H9 (cell line): ENCODE measurements around the gene NFKB1. TPM values are rescaled to one million over a fixed set of nuclear protein-coding genes. Genes with fewer than 3 reads are reported as not detected.

Experiments
- DNase-seq: peaks from one replicate; pipeline ENCODE4 v3.0.0-alpha.2; 2017
- H2AFZ ChIP-seq: one replicate; pipeline ENCODE4 v1.6.1; 2013; ENCODE audit warnings: mild to moderate bottlenecking, low read length, control low read depth, moderate library complexity
- H2AK5ac ChIP-seq: 2 replicates; pipeline ENCODE4 v1.6.1; 2013; ENCODE audit warnings: low read length, control low read depth, mixed read lengths; ENCODE audit not compliant: insufficient read length
- H2BK120ac ChIP-seq: one replicate; pipeline ENCODE4 v1.6.1; 2013; ENCODE audit warnings: low read depth, mild to moderate bottlenecking, low read length, control low read depth, inconsistent platforms; ENCODE audit not compliant: poor library complexity, severe bottlenecking
- H2BK12ac ChIP-seq: 2 replicates; pipeline ENCODE4 v1.6.1; 2013; ENCODE audit warnings: low read length, control low read depth, mixed read lengths, low read depth; ENCODE audit not compliant: insufficient read length
- H2BK15ac ChIP-seq: 2 replicates; pipeline ENCODE4 v1.6.1; 2013; ENCODE audit warnings: low read depth, low read length, control low read depth
- H2BK20ac ChIP-seq: one replicate; pipeline ENCODE4 v1.6.1; 2013; ENCODE audit warnings: low read depth, mild to moderate bottlenecking, low read length, control low read depth, inconsistent platforms; ENCODE audit not compliant: poor library complexity, severe bottlenecking
- H2BK5ac ChIP-seq: 2 replicates; pipeline ENCODE4 v1.6.1; 2013; ENCODE audit warnings: low read length, control low read depth, mixed read lengths; ENCODE audit not compliant: insufficient read length
- H3K14ac ChIP-seq: 2 replicates; pipeline ENCODE4 v1.6.1; 2013; ENCODE audit warnings: low read length, control low read depth; ENCODE audit not compliant: insufficient read depth
- H3K18ac ChIP-seq: 2 replicates; pipeline ENCODE4 v1.6.1; 2013; ENCODE audit warnings: low read depth, mild to moderate bottlenecking, mixed read lengths, low read length, control low read depth; ENCODE audit not compliant: insufficient read length
- H3K23ac ChIP-seq: 2 replicates; pipeline ENCODE4 v1.6.1; 2013; ENCODE audit warnings: low read length, control low read depth, mixed read lengths, low read depth; ENCODE audit not compliant: insufficient read length
- H3K23me2 ChIP-seq: 2 replicates; pipeline ENCODE4 v1.6.1; 2013; ENCODE audit warnings: low read depth, mild to moderate bottlenecking, mixed read lengths, low read length, control low read depth; ENCODE audit not compliant: insufficient read length, poor library complexity, severe bottlenecking
- H3K27ac ChIP-seq: 2 replicates; pipeline ENCODE4 v1.5.1; 2013; ENCODE audit warnings: low read length, control low read depth, mixed read lengths, low read depth; ENCODE audit not compliant: insufficient read length
- H3K27me3 ChIP-seq: 2 replicates; pipeline ENCODE4 v1.6.1; 2013; ENCODE audit warnings: low read length, control low read depth, inconsistent platforms; ENCODE audit not compliant: insufficient read depth
- H3K4ac ChIP-seq: 2 replicates; pipeline ENCODE4 v1.6.1; 2013; ENCODE audit warnings: low read depth, mild to moderate bottlenecking, control low read depth, inconsistent platforms, low read length, moderate library complexity
- H3K4me1 ChIP-seq: 2 replicates; pipeline ENCODE4 v1.6.1; 2013; ENCODE audit warnings: low read length, control low read depth, inconsistent platforms; ENCODE audit not compliant: insufficient read depth
- H3K4me2 ChIP-seq: 2 replicates; pipeline ENCODE4 v1.6.1; 2013; ENCODE audit warnings: low read length, control low read depth, mixed read lengths; ENCODE audit not compliant: insufficient read length, insufficient read depth
- H3K56ac ChIP-seq: 2 replicates; pipeline ENCODE4 v1.6.1; 2013; ENCODE audit warnings: low read depth, mild to moderate bottlenecking, mixed read lengths, low read length, control low read depth; ENCODE audit not compliant: insufficient read length
- H3K79me1 ChIP-seq: 2 replicates; pipeline ENCODE4 v1.6.1; 2013; ENCODE audit warnings: low read depth, mild to moderate bottlenecking, moderate library complexity, low read length, control low read depth, inconsistent platforms; ENCODE audit not compliant: insufficient read depth, poor library complexity, severe bottlenecking
- H3K79me2 ChIP-seq: 2 replicates; pipeline ENCODE4 v1.6.1; 2013; ENCODE audit warnings: low read length, control low read depth, inconsistent platforms; ENCODE audit not compliant: insufficient read depth
- H3K9ac ChIP-seq: 2 replicates; pipeline ENCODE4 v1.6.1; 2013; ENCODE audit warnings: low read length, control low read depth, mixed read lengths; ENCODE audit not compliant: insufficient read length; ENCODE audit errors: extremely low read depth
- H3K9me3 ChIP-seq: one replicate; pipeline ENCODE4 v1.6.1; 2013; ENCODE audit warnings: low read depth, low read length, inconsistent platforms; ENCODE audit not compliant: control insufficient read depth
- H3T11ph ChIP-seq: one replicate; pipeline ENCODE4 v1.6.1; 2013; ENCODE audit warnings: mild to moderate bottlenecking, low read length, control low read depth, inconsistent platforms
- H4K20me1 ChIP-seq: one replicate; pipeline ENCODE4 v1.6.1; 2013; ENCODE audit not compliant: control insufficient read depth, insufficient read length, insufficient read depth
- H4K5ac ChIP-seq: 2 replicates; pipeline ENCODE4 v1.6.1; 2013; ENCODE audit warnings: low read depth, mild to moderate bottlenecking, mixed read lengths, low read length, control low read depth; ENCODE audit not compliant: insufficient read length
- H4K8ac ChIP-seq: replicated peaks from 2 replicates; pipeline ENCODE4 v1.6.1; 2013; ENCODE audit warnings: low read length, control low read depth, mixed read lengths, low read depth; ENCODE audit not compliant: insufficient read length
- H4K91ac ChIP-seq: 2 replicates; pipeline ENCODE4 v1.6.1; 2013; ENCODE audit warnings: low read depth, mild to moderate bottlenecking, moderate library complexity, mixed read lengths, low read length, control low read depth; ENCODE audit not compliant: insufficient read length
- H3K27ac Mint-ChIP-seq, 3 experiments: 2 replicates in 2 of 3; 3 replicates in 1 of 3; pipeline ENCODE4 v1.8.0; 2020 to 2021; ENCODE audit warnings: mixed read lengths in 3 of 3, mild to moderate bottlenecking in 1 of 3, moderate library complexity in 1 of 3
- H3K27me3 Mint-ChIP-seq: 2 replicates; pipeline ENCODE4 v1.8.0; 2021; ENCODE audit warnings: low read depth, mild to moderate bottlenecking, moderate library complexity, mixed read lengths
- H3K36me3 Mint-ChIP-seq, 3 experiments: 2 replicates in 2 of 3; 3 replicates in 1 of 3; pipeline ENCODE4 v1.8.0; 2020 to 2021; ENCODE audit warnings: low read depth in 3 of 3, mixed read lengths in 3 of 3; ENCODE audit not compliant: insufficient read depth in 1 of 3
- H3K4me1 Mint-ChIP-seq, 2 experiments: 2 replicates each; pipeline ENCODE4 v1.8.0; 2020; ENCODE audit warnings: mixed read lengths in 2 of 2
- H3K4me3 Mint-ChIP-seq, 2 experiments: 2 replicates in 1 of 2; 3 replicates in 1 of 2; pipeline ENCODE4 v1.8.0; 2020 to 2021; ENCODE audit warnings: mild to moderate bottlenecking in 2 of 2, mixed read lengths in 2 of 2, moderate library complexity in 1 of 2
- H3K9me3 Mint-ChIP-seq, 2 experiments: 2 replicates in 1 of 2; 3 replicates in 1 of 2; pipeline ENCODE4 v1.8.0; 2020; ENCODE audit warnings: mild to moderate bottlenecking in 2 of 2, mixed read lengths in 2 of 2, moderate library complexity in 1 of 2
- CTCF ChIP-seq: fragments of 200-600 bp; sonication (generic); conservative IDR thresholded peaks from 3 replicates; pipeline ENCODE4 v1.8.0; 2021; ENCODE audit warnings: antibody characterized with exemption, mild to moderate bottlenecking
- WGBS: extraction: QIAGEN DNeasy Blood & Tissue Kit; methylation state at CpG from one replicate; pipeline ENCODE4 v1.1.7; 2013; ENCODE audit warnings: missing lambda C conversion rate, low lambda C conversion rate, mixed read lengths; ENCODE audit not compliant: insufficient read length; ENCODE audit errors: extremely low coverage; 5-methylcytosine and 5-hydroxymethylcytosine counted together
- total RNA-seq: library from RNA; stranded (reverse); gene quantifications from 2 replicates; pipeline ENCODE4 v1.2.1, GENCODE V29; 2021

Gene NFKB1
- total RNA-seq, 1 experiment from 2014 or later = 5.7 TPM

GRCh38 chr4:102526532-102526931, 25.4 kb downstream of the NFKB1 start:
- Histone ChIP-seq H2BK12ac (no peak overlapping the region), H3K4me2 (no peak overlapping the region), H3K9ac (no peak overlapping the region), H2BK5ac (no peak overlapping the region), H4K91ac (no peak overlapping the region), H4K20me1 (no peaks in the 10 kb centered on the region), H4K8ac (no peak overlapping the region), H3K79me1 (no peaks in the 10 kb centered on the region), H3K4ac (no peak overlapping the region), H2AK5ac (no peak overlapping the region), H2BK120ac (no peak overlapping the region), H2AFZ (no peak overlapping the region), H2BK15ac (no peak overlapping the region), H3T11ph (no peak overlapping the region), H3K18ac (no peak overlapping the region), H3K79me2 (no peaks in the 10 kb centered on the region), H4K5ac (no peak overlapping the region), H3K27me3 (no peaks in the 10 kb centered on the region), H3K23ac (no peak overlapping the region), H3K4me1 (peaks cover 3% of the 10 kb centered on the region; the same call in 1 of the 2 replicates), H3K23me2 (no peaks in the 10 kb centered on the region), H3K27ac (no peak overlapping the region), H3K14ac (no peak overlapping the region), H3K56ac (no peak overlapping the region), H2BK20ac (no peak overlapping the region), H3K9me3 (no peaks in the 10 kb centered on the region)
- Mint-ChIP-seq H3K4me3 (no peak overlapping the region), H3K4me1 (peaks cover 11 to 12% of the 10 kb centered on the region in 2 experiments), H3K9me3 (no peaks in the 10 kb centered on the region), H3K27ac (no peak overlapping the region), H3K36me3 (no peaks in the 10 kb centered on the region), H3K27me3 (no peaks in the 10 kb centered on the region)
- no peak for TF ChIP-seq CTCF
- no CpG with 5 or more reads among the region's 4 CpGs for WGBS
- DNase-seq = no peak
